Astrocyte (in vitro differentiated cells and primary cell): ENCODE data around the gene MVP. TPM values are rescaled to one million over a fixed set of nuclear protein-coding genes. Genes with fewer than 3 reads are reported as not detected.

Source experiments
- DNase-seq: peaks from one replicate; pipeline ENCODE4 v3.0.0-alpha.2; 2010; ENCODE audit warnings: low read depth
- FAIRE-seq: peaks from 2 replicates; lab custom pipeline; 2011; peaks lifted over from hg19 to GRCh38; lab: Jason Lieb, UNC
- H2AFZ ChIP-seq: 2 replicates; pipeline ENCODE4 v1.6.0; 2012; ENCODE audit warnings: low read depth, low read length, inconsistent platforms
- H3K27ac ChIP-seq: 2 replicates; pipeline ENCODE4 v1.5.1; 2011; ENCODE audit warnings: low read depth, low read length, inconsistent platforms
- H3K27me3 ChIP-seq: 2 replicates; pipeline ENCODE4 v1.6.0; 2011; ENCODE audit warnings: low read length, inconsistent platforms; ENCODE audit not compliant: insufficient read depth
- H3K36me3 ChIP-seq: 2 replicates; pipeline ENCODE4 v1.5.1; 2011; ENCODE audit warnings: low read length, inconsistent platforms; ENCODE audit not compliant: insufficient read depth
- H3K4me1 ChIP-seq: 2 replicates; pipeline ENCODE4 v1.5.1; 2011; ENCODE audit warnings: low read length, inconsistent platforms; ENCODE audit not compliant: insufficient read depth
- H3K4me2 ChIP-seq: 2 replicates; pipeline ENCODE4 v1.6.0; 2012; ENCODE audit warnings: low read length, inconsistent platforms
- H3K4me3 ChIP-seq: 2 replicates; pipeline ENCODE4 v1.5.1; 2011; ENCODE audit warnings: low read depth, mild to moderate bottlenecking, low read length, inconsistent platforms; ENCODE audit not compliant: insufficient read depth
- H3K79me2 ChIP-seq: 2 replicates; pipeline ENCODE4 v1.6.0; 2012; ENCODE audit warnings: mild to moderate bottlenecking, low read length, inconsistent platforms; ENCODE audit not compliant: insufficient read depth
- H3K9ac ChIP-seq: 2 replicates; pipeline ENCODE4 v1.6.0; 2012; ENCODE audit warnings: mild to moderate bottlenecking, low read length, inconsistent platforms
- H3K9me3 ChIP-seq: 2 replicates; pipeline ENCODE4 v1.5.1; 2012; ENCODE audit warnings: low read depth, mild to moderate bottlenecking, low read length, inconsistent platforms; ENCODE audit not compliant: insufficient read depth
- H4K20me1 ChIP-seq: 2 replicates; pipeline ENCODE4 v1.6.0; 2012; ENCODE audit warnings: low read length, inconsistent platforms; ENCODE audit not compliant: insufficient read depth
- H3K27ac Mint-ChIP-seq: one replicate; pipeline ENCODE4 v1.8.0; 2021; ENCODE audit warnings: mild to moderate bottlenecking, mixed read lengths; ENCODE audit not compliant: unreplicated experiment
- H3K27me3 Mint-ChIP-seq: one replicate; pipeline ENCODE4 v1.8.0; 2021; ENCODE audit warnings: low read depth, mixed read lengths; ENCODE audit not compliant: unreplicated experiment
- H3K36me3 Mint-ChIP-seq: one replicate; pipeline ENCODE4 v1.8.0; 2021; ENCODE audit warnings: low read depth, mixed read lengths; ENCODE audit not compliant: unreplicated experiment
- H3K4me1 Mint-ChIP-seq: one replicate; pipeline ENCODE4 v1.8.0; 2021; ENCODE audit warnings: low read depth, mixed read lengths; ENCODE audit not compliant: unreplicated experiment
- H3K4me3 Mint-ChIP-seq: one replicate; pipeline ENCODE4 v1.8.0; 2021; ENCODE audit warnings: mild to moderate bottlenecking, moderate library complexity, mixed read lengths; ENCODE audit not compliant: unreplicated experiment
- H3K9me3 Mint-ChIP-seq: one replicate; pipeline ENCODE4 v1.8.0; 2021; ENCODE audit warnings: mild to moderate bottlenecking, mixed read lengths; ENCODE audit not compliant: unreplicated experiment
- CTCF ChIP-seq: IDR thresholded peaks from 2 replicates; pipeline ENCODE4 v1.5.1; 2011; ENCODE audit warnings: low read depth, mild to moderate bottlenecking, inconsistent platforms, low read length, moderate library complexity; ENCODE audit not compliant: insufficient read depth
- EZH2 ChIP-seq: IDR thresholded peaks from 2 replicates; pipeline ENCODE4 v1.6.1; 2012; ENCODE audit warnings: mild to moderate bottlenecking, low read length, inconsistent platforms; ENCODE audit not compliant: insufficient read depth
- total RNA-seq: library from RNA; stranded (reverse); gene quantifications from 2 replicates; pipeline ENCODE4 v1.2.1, GENCODE V29; 2021

MVP gene
- total RNA-seq, 1 donor from 2014 or later = 38.7 TPM

GRCh38 chr16:29807426-29808218, 12.6 kb upstream of the MVP start:
- peak overlapping the region; percentile 77 for H3K4me3 ChIP-seq
- H3K9me3 ChIP-seq = no peaks in the 10 kb centered on the region
- no peaks in the 10 kb centered on the region for H3K27me3 Mint-ChIP-seq
- H3K79me2 ChIP-seq = peaks cover 34% of the 10 kb centered on the region
- peak overlapping the region; percentile 91 for H3K4me3 Mint-ChIP-seq
- peaks cover under 1% of the 10 kb centered on the region for H3K36me3 ChIP-seq
- H3K27ac ChIP-seq = peak overlapping the region; percentile 68
- no peaks in the 10 kb centered on the region for H3K9me3 Mint-ChIP-seq
- H2AFZ ChIP-seq = peak overlapping the region; percentile 14
- H3K4me1 Mint-ChIP-seq = peaks cover 32% of the 10 kb centered on the region
- peak overlapping the region; percentile 84 for H3K9ac ChIP-seq
- H3K36me3 Mint-ChIP-seq = peaks cover 9% of the 10 kb centered on the region
- H3K4me1 ChIP-seq = peaks cover 40% of the 10 kb centered on the region
- H3K27ac Mint-ChIP-seq = peak overlapping the region; percentile 63
- H4K20me1 ChIP-seq = peaks cover 34% of the 10 kb centered on the region
- FAIRE-seq (no peak), DNase-seq (peak; percentile 89)
- peak overlapping the region; percentile 93 for H3K4me2 ChIP-seq
- TF ChIP-seq EZH2 = no peak
- peak; percentile 27 for TF ChIP-seq CTCF
- H3K27me3 ChIP-seq = no peaks in the 10 kb centered on the region

GRCh38 chr16:29808219-29808900, 11.9 kb upstream of the MVP start:
- H4K20me1 ChIP-seq = peaks cover 34% of the 10 kb centered on the region
- H3K27me3 ChIP-seq = no peaks in the 10 kb centered on the region
- peak overlapping the region; percentile 93 for H3K4me2 ChIP-seq
- H3K27me3 Mint-ChIP-seq = no peaks in the 10 kb centered on the region
- peaks cover 32% of the 10 kb centered on the region for H3K4me1 Mint-ChIP-seq
- H3K79me2 ChIP-seq = peaks cover 34% of the 10 kb centered on the region
- H3K9ac ChIP-seq = peak overlapping the region; percentile 84
- peaks cover 9% of the 10 kb centered on the region for H3K36me3 Mint-ChIP-seq
- TF ChIP-seq CTCF (no peak), EZH2 (no peak)
- H3K36me3 ChIP-seq = no peaks in the 10 kb centered on the region
- no peaks in the 10 kb centered on the region for H3K9me3 ChIP-seq
- no peaks in the 10 kb centered on the region for H3K9me3 Mint-ChIP-seq
- H2AFZ ChIP-seq = no peak overlapping the region
- DNase-seq = no peak
- no peak for FAIRE-seq
- peak overlapping the region; percentile 77 for H3K4me3 ChIP-seq
- peaks cover 40% of the 10 kb centered on the region for H3K4me1 ChIP-seq
- H3K27ac ChIP-seq = peak overlapping the region; percentile 68
- H3K4me3 Mint-ChIP-seq = peak overlapping the region; percentile 91
- H3K27ac Mint-ChIP-seq = peak overlapping the region; percentile 63
